ENCODE data around the gene TMEM253. TPM values are rescaled to one million over a fixed set of nuclear protein-coding genes. Genes with fewer than 3 reads are reported as not detected.

Gene TMEM253
- total RNA-seq, 1 experiment from 2014 or later = 0.59 TPM

GRCh38 chr14:21068521-21069387, 32.1 kb upstream of the TMEM253 start:
- no peak overlapping the region for H3K27ac ChIP-seq (ENCODE audit: low read depth, low read length)
- POLR2A ChIA-PET = interaction anchor here (0.8 to 2.6 kb wide), 3 partner anchors 31 to 36 kb away, joined by 3 to 14 read pairs (median 4); no protein-coding TSS in a partner anchor
- RAD21 ChIA-PET (ENCODE audit: low non-redundant PET in 1 of 2, low total read pairs in 2 of 2, uncharacterized antibody in 2 of 2, unreplicated experiment in 2 of 2) = interaction anchor here (0.7 to 1.5 kb wide), 6 partner anchors 19 to 54 kb away, joined by 3 to 16 read pairs (median 4); no protein-coding TSS in a partner anchor
- peak; percentile 64 for ATAC-seq
- no peak overlapping the region for H3K4me3 ChIP-seq (replicated peaks in 1 of 2; ENCODE audit: low read depth in 1 of 2, low read length in 2 of 2)
- H3K36me3 ChIP-seq (ENCODE audit: control insufficient read depth in 1 of 2, insufficient read depth in 2 of 2, low read length in 2 of 2) = no peaks in the 10 kb centered on the region
- BruUV-seq (replicated peaks) = no TSS peak
- intact Hi-C loops (cut with micrococcal nuclease) = loop anchor here (1.0 to 2.0 kb wide), 3 partner anchors 24 to 68 kb away; no protein-coding TSS in a partner anchor
- H4K20me1 ChIP-seq (ENCODE audit: insufficient read depth) = no peaks in the 10 kb centered on the region
- H3K9ac ChIP-seq (ENCODE audit: low read length) = no peak overlapping the region
- TF ChIP-seq, protein P1, sequence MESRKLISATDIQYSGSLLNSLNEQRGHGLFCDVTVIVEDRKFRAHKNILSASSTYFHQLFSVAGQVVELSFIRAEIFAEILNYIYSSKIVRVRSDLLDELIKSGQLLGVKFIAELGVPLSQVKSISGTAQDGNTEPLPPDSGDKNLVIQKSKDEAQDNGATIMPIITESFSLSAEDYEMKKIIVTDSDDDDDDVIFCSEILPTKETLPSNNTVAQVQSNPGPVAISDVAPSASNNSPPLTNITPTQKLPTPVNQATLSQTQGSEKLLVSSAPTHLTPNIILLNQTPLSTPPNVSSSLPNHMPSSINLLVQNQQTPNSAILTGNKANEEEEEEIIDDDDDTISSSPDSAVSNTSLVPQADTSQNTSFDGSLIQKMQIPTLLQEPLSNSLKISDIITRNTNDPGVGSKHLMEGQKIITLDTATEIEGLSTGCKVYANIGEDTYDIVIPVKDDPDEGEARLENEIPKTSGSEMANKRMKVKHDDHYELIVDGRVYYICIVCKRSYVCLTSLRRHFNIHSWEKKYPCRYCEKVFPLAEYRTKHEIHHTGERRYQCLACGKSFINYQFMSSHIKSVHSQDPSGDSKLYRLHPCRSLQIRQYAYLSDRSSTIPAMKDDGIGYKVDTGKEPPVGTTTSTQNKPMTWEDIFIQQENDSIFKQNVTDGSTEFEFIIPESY (IDR thresholded peaks at IDR 0.05; ENCODE audit: extremely low read depth, insufficient replicate concordance, low read length) = no peak
- TF ChIP-seq ZNF274 (IDR thresholded peaks at IDR 0.05; ENCODE audit: low read depth, low read length) (no peak), RAD21 (IDR thresholded peaks at IDR 0.05; ENCODE audit: low read depth) (peak; percentile 82)
- TF ChIP-seq, protein P2, sequence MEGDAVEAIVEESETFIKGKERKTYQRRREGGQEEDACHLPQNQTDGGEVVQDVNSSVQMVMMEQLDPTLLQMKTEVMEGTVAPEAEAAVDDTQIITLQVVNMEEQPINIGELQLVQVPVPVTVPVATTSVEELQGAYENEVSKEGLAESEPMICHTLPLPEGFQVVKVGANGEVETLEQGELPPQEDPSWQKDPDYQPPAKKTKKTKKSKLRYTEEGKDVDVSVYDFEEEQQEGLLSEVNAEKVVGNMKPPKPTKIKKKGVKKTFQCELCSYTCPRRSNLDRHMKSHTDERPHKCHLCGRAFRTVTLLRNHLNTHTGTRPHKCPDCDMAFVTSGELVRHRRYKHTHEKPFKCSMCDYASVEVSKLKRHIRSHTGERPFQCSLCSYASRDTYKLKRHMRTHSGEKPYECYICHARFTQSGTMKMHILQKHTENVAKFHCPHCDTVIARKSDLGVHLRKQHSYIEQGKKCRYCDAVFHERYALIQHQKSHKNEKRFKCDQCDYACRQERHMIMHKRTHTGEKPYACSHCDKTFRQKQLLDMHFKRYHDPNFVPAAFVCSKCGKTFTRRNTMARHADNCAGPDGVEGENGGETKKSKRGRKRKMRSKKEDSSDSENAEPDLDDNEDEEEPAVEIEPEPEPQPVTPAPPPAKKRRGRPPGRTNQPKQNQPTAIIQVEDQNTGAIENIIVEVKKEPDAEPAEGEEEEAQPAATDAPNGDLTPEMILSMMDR (IDR thresholded peaks at IDR 0.05 in 2 of 3, conservative IDR thresholded peaks at IDR 0.05 in 1 of 3; ENCODE audit: borderline replicate concordance in 1 of 3, insufficient read depth in 1 of 3, low read depth in 2 of 3, low read length in 2 of 3) = peak; percentile 63 to 88 (median 65)
- H3K9me3 ChIP-seq (ENCODE audit: control insufficient read depth in 1 of 2, insufficient read depth in 1 of 2, low read depth in 1 of 2, low read length in 2 of 2) = no peaks in the 10 kb centered on the region
- H2AFZ ChIP-seq (ENCODE audit: low read depth, low read length, poor library complexity, severe bottlenecking) = peak overlapping the region; percentile 83
- H3K27me3 ChIP-seq (ENCODE audit: insufficient read depth, low read length) = 0 out of 2 replicates have a peak, but pooled peaks cover 4% of the 10 kb centered on the region
- peaks cover 7 to 28% of the 10 kb centered on the region in 2 experiments for H3K4me1 ChIP-seq (ENCODE audit: control insufficient read depth in 1 of 2, insufficient read depth in 2 of 2, low read length in 2 of 2)
- H3K4me2 ChIP-seq (ENCODE audit: low read length) = peak overlapping the region; percentile 97
- peak; percentile 36 for DNase-seq (ENCODE audit: low read depth, low spot score)
- no peaks in the 10 kb centered on the region for H3K9me2 ChIP-seq (ENCODE audit: insufficient read depth)
- no peaks in the 10 kb centered on the region for H3K79me2 ChIP-seq (ENCODE audit: insufficient read depth, low read length)
- CTCF ChIA-PET = interaction anchor here (0.6 to 3.2 kb wide), 21 partner anchors 12 to 488 kb away, joined by 3 to 59 read pairs (median 4); partner anchors contain the start of gene ZNF219
